SU-DHL-6 (cell line): ENCODE measurements around the gene LHX3.

Experiments used
- H2AFZ ChIP-seq: fragments of 200-600 bp; sonication (generic); 2 replicates; pipeline ENCODE4 v1.6.1; 2014; ENCODE audit warnings: low read depth, mild to moderate bottlenecking, moderate library complexity, mixed read lengths, antibody characterized with exemption, low read length; ENCODE audit not compliant: severe bottlenecking
- H3F3A ChIP-seq: fragments of 200-600 bp; shearing (Covaris generic); 2 replicates; pipeline ENCODE4 v1.6.0; 2016; ENCODE audit warnings: antibody characterized with exemption, mild to moderate bottlenecking; ENCODE audit not compliant: insufficient read depth
- H3K27ac ChIP-seq: fragments of 200-600 bp; sonication (generic); 2 replicates; pipeline ENCODE4 v1.5.1; 2016; ENCODE audit warnings: low read depth, mild to moderate bottlenecking, low read length, moderate library complexity, mixed read lengths
- H3K27me3 ChIP-seq: fragments of 200-600 bp; sonication (generic), shearing (Covaris generic); 2 replicates; pipeline ENCODE4 v1.6.0; 2014; ENCODE audit warnings: mild to moderate bottlenecking, low read length
- H3K36me3 ChIP-seq: fragments of 200-600 bp; sonication (generic); 2 replicates; pipeline ENCODE4 v1.6.1; 2014; ENCODE audit warnings: mild to moderate bottlenecking, low read length, mixed read lengths
- H3K4me2 ChIP-seq: fragments of 300-600, 200-600 bp; shearing (Covaris generic), sonication (generic); 2 replicates; pipeline ENCODE4 v1.6.0; 2014; ENCODE audit warnings: low read length, low read depth, mild to moderate bottlenecking; ENCODE audit not compliant: poor library complexity, severe bottlenecking
- H3K4me3 ChIP-seq: fragments of 200-600 bp; sonication (generic); 2 replicates; pipeline ENCODE4 v1.5.1; 2014; ENCODE audit warnings: antibody characterized with exemption, low read length, mild to moderate bottlenecking, mixed read lengths; ENCODE audit not compliant: insufficient read depth, poor library complexity, severe bottlenecking
- H3K79me2 ChIP-seq: fragments of 200-600 bp; sonication (generic); 2 replicates; pipeline ENCODE4 v1.6.1; 2014; ENCODE audit warnings: mild to moderate bottlenecking, low read length, moderate library complexity; ENCODE audit not compliant: insufficient read depth
- H3K9ac ChIP-seq: fragments of 200-600 bp; sonication (generic); 2 replicates; pipeline ENCODE4 v1.7.0; 2014; ENCODE audit warnings: mild to moderate bottlenecking, low read length
- H3K9me2 ChIP-seq: fragments of 200-600 bp; sonication (generic); replicated peaks from 2 replicates; pipeline ENCODE4 v1.6.1; 2014; ENCODE audit warnings: low read length; ENCODE audit not compliant: insufficient read depth
- H3K9me3 ChIP-seq: fragments of 200-600 bp; sonication (generic); 2 replicates; pipeline ENCODE4 v1.6.1; 2014; ENCODE audit warnings: low read length, mixed read lengths; ENCODE audit not compliant: insufficient read depth
- H4K20me1 ChIP-seq: fragments of 200-600 bp; sonication (generic); 2 replicates; pipeline ENCODE4 v1.6.1; 2014; ENCODE audit warnings: low read depth, mild to moderate bottlenecking, antibody characterized with exemption, low read length, moderate library complexity, mixed read lengths
- EZH2phosphoT487 ChIP-seq: fragments of 200-600 bp; sonication (generic), shearing (Covaris generic); conservative IDR thresholded peaks from 2 replicates; pipeline ENCODE4 v1.6.1; 2018; ENCODE audit warnings: mild to moderate bottlenecking, antibody characterized with exemption, low read length, moderate library complexity, mixed read lengths
- TF ChIP-seq, protein P1 (sequence below): fragments of 200-600 bp; sonication (generic); IDR thresholded peaks from one replicate; pipeline ENCODE4 v1.5.1; 2017; ENCODE audit warnings: antibody characterized with exemption, mild to moderate bottlenecking, low read length, moderate library complexity; ENCODE audit not compliant: insufficient read depth, poor library complexity, severe bottlenecking

LHX3 gene

DNA sequence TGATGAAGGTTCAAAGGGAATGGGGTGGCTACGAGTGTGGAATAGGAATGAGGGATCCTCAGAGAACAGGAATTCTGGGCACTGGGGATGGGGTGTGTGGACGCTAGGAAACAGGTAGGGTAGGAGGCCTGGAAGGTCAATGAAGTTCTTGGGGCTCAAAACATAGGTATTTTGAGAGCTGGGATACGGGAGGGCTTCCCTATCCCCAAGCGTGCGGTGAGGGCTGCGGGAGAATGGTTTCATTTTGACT, 40.0 kb upstream of the LHX3 start:
- Histone ChIP-seq H3K9me2 (no peaks in the 10 kb centered on the region), H3K27me3 (no peaks in the 10 kb centered on the region), H3K4me3 (peak overlapping the region; percentile 82), H3K4me2 (peak overlapping the region; percentile 94), H2AFZ (no peak overlapping the region), H3K9me3 (no peaks in the 10 kb centered on the region), H4K20me1 (no peaks in the 10 kb centered on the region), H3F3A (peaks cover 30% of the 10 kb centered on the region), H3K9ac (peak overlapping the region; percentile 70), H3K27ac (peak overlapping the region; percentile 87), H3K36me3 (no peaks in the 10 kb centered on the region), H3K79me2 (peaks cover 53% of the 10 kb centered on the region)
- TF ChIP-seq, protein P1, sequence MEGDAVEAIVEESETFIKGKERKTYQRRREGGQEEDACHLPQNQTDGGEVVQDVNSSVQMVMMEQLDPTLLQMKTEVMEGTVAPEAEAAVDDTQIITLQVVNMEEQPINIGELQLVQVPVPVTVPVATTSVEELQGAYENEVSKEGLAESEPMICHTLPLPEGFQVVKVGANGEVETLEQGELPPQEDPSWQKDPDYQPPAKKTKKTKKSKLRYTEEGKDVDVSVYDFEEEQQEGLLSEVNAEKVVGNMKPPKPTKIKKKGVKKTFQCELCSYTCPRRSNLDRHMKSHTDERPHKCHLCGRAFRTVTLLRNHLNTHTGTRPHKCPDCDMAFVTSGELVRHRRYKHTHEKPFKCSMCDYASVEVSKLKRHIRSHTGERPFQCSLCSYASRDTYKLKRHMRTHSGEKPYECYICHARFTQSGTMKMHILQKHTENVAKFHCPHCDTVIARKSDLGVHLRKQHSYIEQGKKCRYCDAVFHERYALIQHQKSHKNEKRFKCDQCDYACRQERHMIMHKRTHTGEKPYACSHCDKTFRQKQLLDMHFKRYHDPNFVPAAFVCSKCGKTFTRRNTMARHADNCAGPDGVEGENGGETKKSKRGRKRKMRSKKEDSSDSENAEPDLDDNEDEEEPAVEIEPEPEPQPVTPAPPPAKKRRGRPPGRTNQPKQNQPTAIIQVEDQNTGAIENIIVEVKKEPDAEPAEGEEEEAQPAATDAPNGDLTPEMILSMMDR: no peak
- TF ChIP-seq EZH2phosphoT487: no peak

DNA sequence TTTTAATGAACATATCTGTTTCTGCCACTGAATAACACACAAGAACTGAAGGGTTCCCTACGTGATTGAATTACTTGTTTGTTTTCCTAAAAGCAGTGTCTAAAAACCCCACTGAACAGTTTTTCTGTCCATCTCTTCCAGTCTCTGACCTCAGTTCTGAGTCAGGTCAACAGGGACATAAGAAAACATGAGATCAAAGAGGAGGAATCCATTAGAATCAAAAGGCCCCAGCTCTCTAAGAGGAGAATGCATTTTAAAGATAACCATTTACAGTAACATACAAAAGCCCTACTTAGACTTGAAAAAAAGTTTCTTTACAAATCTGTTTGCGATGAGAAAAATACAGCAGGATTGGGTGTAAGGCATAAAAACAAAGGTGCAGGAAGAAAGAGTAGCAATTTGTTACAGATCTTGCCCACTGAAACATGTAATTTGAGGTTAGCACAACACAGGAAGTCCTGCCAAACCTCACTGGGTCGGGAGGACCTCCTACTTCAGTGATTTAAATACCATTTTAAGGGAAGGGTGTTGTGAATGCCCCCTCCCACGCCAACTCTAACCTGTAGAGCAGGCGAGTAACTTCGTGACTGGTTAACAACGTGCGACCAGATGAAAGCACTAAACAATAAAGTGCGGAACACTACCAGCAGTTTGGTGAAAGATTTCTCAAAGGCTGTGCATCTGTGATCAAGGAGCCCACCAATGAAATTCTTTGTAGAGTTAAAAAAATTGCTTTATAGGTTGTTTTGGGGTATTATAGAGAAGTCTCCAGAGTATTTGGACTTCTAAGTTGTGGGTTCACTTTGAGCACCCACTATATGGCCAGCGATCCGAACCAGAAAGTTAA, 39.4 kb upstream of the LHX3 start:
- Histone ChIP-seq H3K36me3 (no peaks in the 10 kb centered on the region), H3K9ac (peak overlapping the region; percentile 70), H3K27me3 (no peaks in the 10 kb centered on the region), H3F3A (peaks cover 30% of the 10 kb centered on the region), H3K9me2 (no peaks in the 10 kb centered on the region), H3K9me3 (no peaks in the 10 kb centered on the region), H3K27ac (peak overlapping the region; percentile 87), H4K20me1 (no peaks in the 10 kb centered on the region), H3K79me2 (peaks cover 59% of the 10 kb centered on the region), H2AFZ (no peak overlapping the region), H3K4me3 (peak overlapping the region; percentile 82), H3K4me2 (peak overlapping the region; percentile 94)
- no peak for TF ChIP-seq EZH2phosphoT487
- TF ChIP-seq, protein P1: no peak

DNA sequence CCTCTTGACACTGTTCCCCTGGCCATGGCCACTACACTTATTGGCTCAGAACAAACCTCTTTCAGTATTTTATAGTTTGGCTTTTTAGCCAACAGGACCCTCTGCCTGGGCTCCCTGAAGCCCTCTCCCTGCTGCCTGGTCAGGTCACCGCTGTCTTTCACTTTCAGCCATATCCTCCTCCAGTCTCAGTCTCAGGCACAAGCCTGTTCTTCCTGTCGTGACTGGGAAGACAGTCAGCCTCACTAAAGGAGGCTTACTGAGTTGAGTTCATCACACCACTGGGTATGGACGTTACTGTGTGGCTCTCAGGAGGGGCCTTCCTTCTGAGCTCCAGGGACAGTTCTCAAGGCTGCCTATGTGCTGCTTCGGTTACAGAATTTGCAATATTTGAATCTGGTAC, 38.7 kb upstream of the LHX3 start:
- Histone ChIP-seq H3K79me2 (peaks cover 66% of the 10 kb centered on the region), H3K9ac (peak overlapping the region; percentile 70), H3K9me3 (no peaks in the 10 kb centered on the region), H3K27me3 (no peaks in the 10 kb centered on the region), H3K9me2 (no peaks in the 10 kb centered on the region), H2AFZ (no peak overlapping the region), H3F3A (peaks cover 30% of the 10 kb centered on the region), H3K4me2 (peak overlapping the region; percentile 94), H3K4me3 (peak overlapping the region; percentile 82), H3K36me3 (no peaks in the 10 kb centered on the region), H4K20me1 (no peaks in the 10 kb centered on the region), H3K27ac (peak overlapping the region; percentile 87)
- no peak for TF ChIP-seq EZH2phosphoT487
- TF ChIP-seq, protein P1: no peak
